Muscle layer of colon (tissue), 2 donors: Measurements from ENCODE around the gene LKAAEAR1.
A peak's percentile ranks its signal among the peaks of the same experiment; 100 is the strongest.
"Not testable (repeated sequence)": the region's sequence is repeated elsewhere in the genome, so short reads cannot be mapped to it uniquely, and the experiment has no call there.

Source experiments
- H3K27ac ChIP-seq: one replicate; pipeline ENCODE4 v1.7.0; 2013; ENCODE audit warnings: low read depth, mild to moderate bottlenecking, low read length, moderate library complexity
- H3K27me3 ChIP-seq, 2 donors: one replicate each; pipeline ENCODE4 v1.7.0; 2013; ENCODE audit warnings: low read length in 2 of 2, mild to moderate bottlenecking in 2 of 2; ENCODE audit not compliant: insufficient read depth in 2 of 2, control insufficient read depth in 1 of 2
- H3K36me3 ChIP-seq: one replicate; pipeline ENCODE4 v1.7.0; 2013; ENCODE audit warnings: mild to moderate bottlenecking, low read length; ENCODE audit not compliant: insufficient read depth
- H3K4me1 ChIP-seq: one replicate; pipeline ENCODE4 v1.7.0; 2013; ENCODE audit warnings: mild to moderate bottlenecking, low read length; ENCODE audit not compliant: insufficient read depth
- H3K4me3 ChIP-seq, 2 donors: one replicate each; pipeline ENCODE4 v1.7.0; 2013; ENCODE audit warnings: low read length in 2 of 2, low read depth in 1 of 2, mild to moderate bottlenecking in 1 of 2, moderate library complexity in 1 of 2
- H3K9ac ChIP-seq: one replicate; pipeline ENCODE4 v1.7.0; 2013; ENCODE audit warnings: low read length
- H3K9me3 ChIP-seq: one replicate; pipeline ENCODE4 v1.7.0; 2013; ENCODE audit warnings: mild to moderate bottlenecking, low read length
- donor health status: abdominal sarcoma.
- donor health status: Adenocarcinoma of cecum.

The LKAAEAR1 gene

DNA sequence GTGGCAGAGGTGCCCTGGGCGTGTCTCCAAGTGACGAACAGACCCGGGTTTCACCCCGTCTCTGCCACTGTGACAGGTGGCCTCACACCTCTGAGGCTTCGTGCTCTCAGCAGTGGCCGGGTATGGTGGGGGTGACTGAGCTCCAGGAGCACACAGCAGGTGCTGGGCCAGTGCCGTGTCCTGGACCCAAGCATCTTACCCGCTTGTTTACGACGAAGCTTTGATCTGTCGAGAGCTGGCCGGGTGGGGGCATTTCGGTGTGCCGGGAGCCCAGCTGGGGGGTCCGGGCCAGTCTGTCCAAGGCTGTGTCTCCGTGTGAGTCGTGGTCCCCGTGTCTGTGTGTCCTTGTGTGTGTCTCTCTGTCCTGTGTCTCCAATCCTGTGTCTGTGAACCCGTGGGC is 7.1 kb upstream of the LKAAEAR1 start:
- Histone ChIP-seq H3K36me3 (no peaks in the 10 kb centered on the region), H3K4me1 (no peaks in the 10 kb centered on the region), H3K27me3 (peaks cover 0 to 11% of the 10 kb centered on the region in 2 donors), H3K27ac (no peak overlapping the region), H3K9ac (no peak overlapping the region), H3K4me3 (no peak overlapping the region), H3K9me3 (no peaks in the 10 kb centered on the region)

- no peaks in the 10 kb centered on the region for H3K4me1 ChIP-seq
- no peaks in the 10 kb centered on the region for H3K36me3 ChIP-seq
- H3K27ac ChIP-seq = no peak overlapping the region
- H3K9ac ChIP-seq = no peak overlapping the region
- H3K4me3 ChIP-seq = no peak overlapping the region
- peaks cover 4 to 15% of the 10 kb centered on the region in 2 donors for H3K27me3 ChIP-seq
- no peaks in the 10 kb centered on the region for H3K9me3 ChIP-seq
Observed at GRCh38 chr20:64090165-64090564, 6.0 kb upstream of the LKAAEAR1 start.

DNA sequence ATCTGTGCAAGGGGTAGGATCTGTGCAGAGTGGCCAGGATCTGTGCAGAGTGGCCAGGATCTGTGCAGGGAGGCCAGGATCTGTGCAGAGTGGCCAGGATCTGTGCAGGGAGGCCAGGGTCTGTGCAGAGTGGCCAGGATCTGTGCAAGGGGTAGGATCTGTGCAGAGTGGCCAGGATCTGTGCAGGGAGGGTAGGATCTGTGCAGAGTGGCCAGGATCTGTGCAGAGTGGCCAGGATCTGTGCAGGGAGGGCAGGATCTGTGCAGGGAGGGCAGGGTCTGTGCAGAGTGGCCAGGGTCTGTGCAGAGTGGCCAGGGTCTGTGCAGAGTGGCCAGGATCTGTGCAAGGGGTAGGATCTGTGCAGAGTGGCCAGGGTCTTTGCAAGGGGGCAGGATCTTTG is 4.4 kb upstream of the LKAAEAR1 start:
- H3K36me3 ChIP-seq, H3K9ac ChIP-seq, H3K9me3 ChIP-seq, H3K27ac ChIP-seq, H3K4me3 ChIP-seq, H3K4me1 ChIP-seq: not testable (repeated sequence)
- H3K27me3 ChIP-seq = peaks cover 14 to 31% of the 10 kb centered on the region in 2 donors

DNA sequence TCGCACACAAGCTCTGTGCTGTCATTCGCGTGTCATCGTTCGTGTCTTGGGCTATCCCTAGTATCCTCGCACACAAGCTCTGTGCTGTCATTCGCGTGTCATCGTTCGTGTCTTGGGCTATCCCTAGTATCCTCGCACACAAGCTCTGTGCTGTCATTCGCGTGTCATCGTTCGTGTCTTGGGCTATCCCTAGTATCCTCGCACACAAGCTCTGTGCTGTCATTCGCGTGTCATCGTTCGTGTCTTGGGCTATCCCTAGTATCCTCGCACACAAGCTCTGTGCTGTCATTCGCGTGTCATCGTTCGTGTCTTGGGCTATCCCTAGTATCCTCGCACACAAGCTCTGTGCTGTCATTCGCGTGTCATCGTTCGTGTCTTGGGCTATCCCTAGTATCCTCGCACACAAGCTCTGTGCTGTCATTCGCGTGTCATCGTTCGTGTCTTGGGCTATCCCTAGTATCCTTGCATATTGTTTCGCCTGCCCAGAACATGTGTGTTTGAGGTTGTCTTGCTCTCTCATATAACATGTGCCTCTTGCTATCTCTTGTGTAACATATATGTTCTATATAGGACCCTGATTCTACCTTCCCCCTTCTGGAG is 3.1 kb upstream of the LKAAEAR1 start:
- H3K9me3 ChIP-seq, H3K36me3 ChIP-seq: not testable (repeated sequence)
- peaks cover 14 to 38% of the 10 kb centered on the region in 2 donors for H3K27me3 ChIP-seq

GRCh38 chr20:64086801-64087200 is 2.6 kb upstream of the LKAAEAR1 start:
- Histone ChIP-seq H3K27ac (no peak overlapping the region), H3K4me1 (peaks cover 5% of the 10 kb centered on the region), H3K9ac (no peak overlapping the region), H3K36me3 (no peaks in the 10 kb centered on the region), H3K4me3 (no peak overlapping the region), H3K9me3 (no peaks in the 10 kb centered on the region), H3K27me3 (peaks cover 14 to 38% of the 10 kb centered on the region in 2 donors)

More for the DNA sequence above, 3.1 kb upstream of the LKAAEAR1 start:
- not testable (repeated sequence) for H3K4me1 ChIP-seq, H3K4me3 ChIP-seq, H3K27ac ChIP-seq, H3K9ac ChIP-seq

DNA sequence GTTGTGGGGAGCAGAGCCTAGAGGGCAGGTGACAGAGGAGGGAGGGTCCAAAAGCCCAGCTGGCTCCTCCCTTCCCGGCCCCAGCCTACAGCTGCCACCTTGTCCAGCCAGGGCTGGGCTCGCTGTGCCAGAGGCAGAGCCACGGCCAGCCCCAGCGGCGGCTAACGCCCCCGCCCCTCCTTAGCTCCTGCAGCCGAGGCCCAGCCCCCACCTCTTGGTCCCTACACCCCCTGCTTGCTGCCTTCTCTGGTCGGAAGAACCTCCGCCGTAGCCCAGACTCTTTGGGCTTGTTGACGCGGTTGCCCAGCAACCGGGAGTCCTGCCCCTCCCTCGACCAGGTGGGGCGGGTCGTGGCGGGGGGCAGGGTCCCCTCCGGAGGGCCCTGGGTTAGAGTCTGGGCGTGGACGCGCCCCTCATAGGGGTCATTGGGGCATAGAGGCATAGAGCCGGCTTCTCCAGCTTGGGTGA is 521 bp upstream of the LKAAEAR1 start:
- H3K4me1 ChIP-seq = peaks cover 5% of the 10 kb centered on the region
- no peak overlapping the region for H3K27ac ChIP-seq
- H3K27me3 ChIP-seq = peaks cover 14 to 38% of the 10 kb centered on the region in 2 donors
- no peak overlapping the region for H3K9ac ChIP-seq
- no peak overlapping the region for H3K4me3 ChIP-seq
- no peaks in the 10 kb centered on the region for H3K9me3 ChIP-seq
- H3K36me3 ChIP-seq = no peaks in the 10 kb centered on the region

- no peak overlapping the region for H3K9ac ChIP-seq
Observed at GRCh38 chr20:64083378-64083803, 807 bp downstream of the LKAAEAR1 start.

DNA sequence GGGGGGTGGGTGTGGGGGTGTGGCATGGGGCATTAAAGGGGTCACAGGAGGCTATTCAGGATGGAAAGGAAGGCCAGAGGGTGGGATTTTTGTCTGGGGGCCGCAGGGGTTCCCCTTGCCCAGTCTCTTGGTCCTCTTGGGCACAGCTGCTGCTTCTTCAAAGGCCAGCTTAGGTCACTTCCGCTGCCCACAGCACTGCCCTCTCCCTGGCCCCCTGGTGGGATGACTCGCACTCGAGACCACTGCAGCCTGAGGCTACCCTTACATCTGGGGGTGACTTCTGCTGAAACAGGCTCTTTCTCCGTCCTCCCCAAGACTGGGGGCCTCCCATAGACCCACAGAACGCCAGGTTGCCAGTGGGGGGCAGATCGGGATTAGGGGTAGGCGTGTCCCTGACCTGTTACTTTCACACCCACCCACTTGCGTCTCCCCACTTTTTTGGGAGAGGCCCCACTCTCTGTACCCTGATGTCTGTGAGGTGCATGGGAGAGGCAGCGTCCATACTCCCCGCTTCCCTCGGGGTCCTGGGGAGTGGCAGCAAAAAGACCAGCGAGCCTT is 1.3 kb downstream of the LKAAEAR1 start:
- Histone ChIP-seq H3K27me3 (peaks cover 14 to 41% of the 10 kb centered on the region in 2 donors), H3K27ac (no peak overlapping the region), H3K4me1 (peaks cover 16% of the 10 kb centered on the region), H3K36me3 (no peaks in the 10 kb centered on the region), H3K9me3 (no peaks in the 10 kb centered on the region), H3K4me3 (no peak overlapping the region), H3K9ac (no peak overlapping the region)

More at GRCh38 chr20:64083378-64083803, 807 bp downstream of the LKAAEAR1 start:
- Histone ChIP-seq H3K27me3 (peaks cover 14 to 42% of the 10 kb centered on the region in 2 donors), H3K4me3 (peak overlapping the region in 1 of 2 donors; percentile 31), H3K36me3 (no peaks in the 10 kb centered on the region), H3K9me3 (no peaks in the 10 kb centered on the region), H3K27ac (no peak overlapping the region), H3K4me1 (peaks cover 16% of the 10 kb centered on the region)

- Histone ChIP-seq H3K9ac (no peak overlapping the region), H3K27ac (no peak overlapping the region), H3K27me3 (peaks cover 14 to 39% of the 10 kb centered on the region in 2 donors), H3K4me3 (no peak overlapping the region), H3K4me1 (peaks cover 16% of the 10 kb centered on the region), H3K36me3 (no peaks in the 10 kb centered on the region), H3K9me3 (no peaks in the 10 kb centered on the region)
Observed at GRCh38 chr20:64082126-64082731, 2.0 kb downstream of the LKAAEAR1 start.

- no peaks in the 10 kb centered on the region for H3K9me3 ChIP-seq
- peaks cover 16% of the 10 kb centered on the region for H3K4me1 ChIP-seq
- no peak overlapping the region for H3K9ac ChIP-seq
- H3K27ac ChIP-seq = no peak overlapping the region
- H3K27me3 ChIP-seq = peaks cover 14 to 39% of the 10 kb centered on the region in 2 donors
- no peak overlapping the region for H3K4me3 ChIP-seq
- H3K36me3 ChIP-seq = no peaks in the 10 kb centered on the region
Observed at GRCh38 chr20:64081624-64081964, 2.6 kb downstream of the LKAAEAR1 start.

- H3K4me3 ChIP-seq = peak overlapping the region in 1 of 2 donors; percentile 41
- H3K36me3 ChIP-seq = no peaks in the 10 kb centered on the region
- H3K9ac ChIP-seq = no peak overlapping the region
- no peaks in the 10 kb centered on the region for H3K9me3 ChIP-seq
- H3K27ac ChIP-seq = no peak overlapping the region
- peaks cover 14 to 39% of the 10 kb centered on the region in 2 donors for H3K27me3 ChIP-seq
- peaks cover 16% of the 10 kb centered on the region for H3K4me1 ChIP-seq
Observed at GRCh38 chr20:64080813-64081623, 3.2 kb downstream of the LKAAEAR1 start.
